ENCODE measurements around the gene GLRX3. TPM values are rescaled to one million over a fixed set of nuclear protein-coding genes. Genes with fewer than 3 reads are reported as not detected.

The GLRX3 gene
- total and polyA plus RNA-seq, 2 experiments from 2014 or later, result 141 to 201 TPM

GRCh38 chr10:130215151-130215930 is 79.2 kb downstream of the GLRX3 start:
- Mint-ChIP-seq H3K27ac (no peak overlapping the region), H3K27me3 (ENCODE audit: insufficient read depth, low read depth, poor library complexity) (peaks cover 5% of the 10 kb centered on the region), H3K9me3 (peaks cover 92% of the 10 kb centered on the region), H3K4me1 (no peaks in the 10 kb centered on the region), H3K36me3 (ENCODE audit: low read depth) (peaks cover 29% of the 10 kb centered on the region), H3K4me3 (no peak overlapping the region)
- no peaks in the 10 kb centered on the region for H3F3A ChIP-seq (replicated peaks; ENCODE audit: low read depth)
- no peaks in the 10 kb centered on the region for H3K4me1 ChIP-seq (ENCODE audit: insufficient read depth)
- ATAC-seq (no peak), DNase-seq (ENCODE audit: low spot score) (no peak)
- H3K27me3 ChIP-seq (ENCODE audit: insufficient read depth), result no peaks in the 10 kb centered on the region
- H3K4me3 ChIP-seq, result no peak overlapping the region
- H4K20me1 ChIP-seq (replicated peaks; ENCODE audit: insufficient read depth), result no peaks in the 10 kb centered on the region
- TF ChIP-seq ETS1 (IDR thresholded peaks at IDR 0.05) (no peak), EZH2 (IDR thresholded peaks at IDR 0.05; ENCODE audit: low read depth, unreplicated experiment) (no peak), POLR2AphosphoS5 (IDR thresholded peaks at IDR 0.05; ENCODE audit: low read depth) (no peak), NANOG (IDR thresholded peaks at IDR 0.05; ENCODE audit: borderline replicate concordance) (no peak), CTCF (conservative IDR thresholded peaks at IDR 0.05; ENCODE audit: low read depth in 2 of 2) (no peak), ZNF462 (CRISPR knock-in tag; IDR thresholded peaks at IDR 0.05) (no peak), STAT1 (IDR thresholded peaks at IDR 0.05; ENCODE audit: unreplicated experiment) (no peak), REST (IDR thresholded peaks at IDR 0.05; ENCODE audit: unreplicated experiment) (no peak), JUNB (IDR thresholded peaks at IDR 0.05; ENCODE audit: unreplicated experiment) (no peak), EZH2phosphoT487 (IDR thresholded peaks at IDR 0.05; ENCODE audit: unreplicated experiment) (no peak), ZNF331 (CRISPR knock-in tag; IDR thresholded peaks at IDR 0.05; ENCODE audit: low read depth) (no peak), CREB1 (CRISPR knock-in tag; IDR thresholded peaks at IDR 0.05; ENCODE audit: low read depth) (no peak), ZNF114 (CRISPR knock-in tag; IDR thresholded peaks at IDR 0.05) (no peak)
- no peak overlapping the region for H2AFZ ChIP-seq
- no peaks in the 10 kb centered on the region for H3K36me3 ChIP-seq (ENCODE audit: insufficient read depth)
- H3K79me2 ChIP-seq (replicated peaks; ENCODE audit: insufficient read depth), result no peaks in the 10 kb centered on the region
- H3K27ac ChIP-seq (ENCODE audit: low read depth), result no peak overlapping the region
- H3K4me2 ChIP-seq, result no peak overlapping the region
- H3K9me2 ChIP-seq (ENCODE audit: insufficient read depth), result no peaks in the 10 kb centered on the region
